Memory B cell (primary cell): ENCODE data around the gene FEN1.
A peak's percentile ranks its signal among the peaks of the same experiment; 100 is the strongest.

Experiments used
- ATAC-seq: fragments of 150-1000 bp; cut with Tn5 transposase; 2 replicates; pipeline ENCODE4 v1.10.0; 2021; ENCODE audit warnings: low read depth, mild to moderate bottlenecking, moderate library complexity
- DNase-seq, 2 donors: peaks; one replicate each; pipeline ENCODE4 v3.0.0; 2022; ENCODE audit warnings: low spot score in 2 of 2
- H3K27ac Mint-ChIP-seq: one replicate; pipeline ENCODE4 v1.8.0; 2022; ENCODE audit warnings: mild to moderate bottlenecking, moderate library complexity, mixed read lengths
- H3K27me3 Mint-ChIP-seq: one replicate; pipeline ENCODE4 v1.8.0; 2022; ENCODE audit warnings: mixed read lengths
- H3K36me3 Mint-ChIP-seq: one replicate; pipeline ENCODE4 v1.8.0; 2022; ENCODE audit warnings: mild to moderate bottlenecking, mixed read lengths
- H3K4me1 Mint-ChIP-seq: one replicate; pipeline ENCODE4 v1.8.0; 2022; ENCODE audit warnings: mixed read lengths
- H3K4me3 Mint-ChIP-seq: one replicate; pipeline ENCODE4 v1.8.0; 2022; ENCODE audit warnings: mild to moderate bottlenecking, moderate library complexity, mixed read lengths
- H3K9me3 Mint-ChIP-seq: one replicate; pipeline ENCODE4 v1.8.0; 2022; ENCODE audit warnings: mixed read lengths

FEN1 gene

GRCh38 chr11:61785837-61786402 is 6.8 kb upstream of the FEN1 start:
- H3K36me3 Mint-ChIP-seq, result peaks cover 16% of the 10 kb centered on the region
- no peak overlapping the region for H3K4me3 Mint-ChIP-seq
- DNase-seq (no peak), ATAC-seq (peak; percentile 37)
- H3K9me3 Mint-ChIP-seq, result no peaks in the 10 kb centered on the region
- H3K27me3 Mint-ChIP-seq, result no peaks in the 10 kb centered on the region
- peaks cover 7% of the 10 kb centered on the region for H3K4me1 Mint-ChIP-seq
- H3K27ac Mint-ChIP-seq, result peak overlapping the region; percentile 31

DNA sequence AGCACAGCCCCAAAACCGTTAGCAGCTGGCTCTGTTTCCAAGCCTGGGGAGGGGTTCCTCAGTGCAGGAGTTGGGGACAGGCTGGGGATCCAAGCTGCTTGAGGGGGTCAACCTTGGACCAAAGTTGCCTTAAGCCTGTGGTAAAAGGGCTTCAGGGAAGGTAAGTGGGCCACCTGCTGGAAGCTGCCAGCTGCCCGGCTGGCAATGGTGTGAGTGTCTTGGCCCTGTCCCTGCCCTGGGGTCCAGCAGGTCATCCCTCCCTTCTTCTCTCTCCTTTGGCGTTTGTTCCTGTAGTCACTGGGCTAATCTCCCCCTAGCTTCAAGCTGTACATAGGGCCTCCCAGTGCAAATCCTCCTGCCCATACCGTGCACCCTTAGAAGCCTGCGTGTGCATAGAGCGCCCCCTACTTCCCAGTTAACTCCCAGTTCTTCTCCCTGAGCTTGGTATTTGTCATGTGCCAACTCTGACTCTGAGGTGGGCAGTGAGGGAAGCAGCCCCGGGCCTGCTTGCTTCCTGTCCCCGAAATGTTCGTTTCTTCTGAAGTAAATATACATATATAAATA is 4.7 kb upstream of the FEN1 start:
- peak overlapping the region; percentile 62 for H3K27ac Mint-ChIP-seq
- H3K4me3 Mint-ChIP-seq, result no peak overlapping the region
- H3K9me3 Mint-ChIP-seq, result no peaks in the 10 kb centered on the region
- no peak for DNase-seq
- peaks cover 16% of the 10 kb centered on the region for H3K36me3 Mint-ChIP-seq
- peaks cover 15% of the 10 kb centered on the region for H3K4me1 Mint-ChIP-seq
- H3K27me3 Mint-ChIP-seq, result no peaks in the 10 kb centered on the region
- no peak for ATAC-seq

DNA sequence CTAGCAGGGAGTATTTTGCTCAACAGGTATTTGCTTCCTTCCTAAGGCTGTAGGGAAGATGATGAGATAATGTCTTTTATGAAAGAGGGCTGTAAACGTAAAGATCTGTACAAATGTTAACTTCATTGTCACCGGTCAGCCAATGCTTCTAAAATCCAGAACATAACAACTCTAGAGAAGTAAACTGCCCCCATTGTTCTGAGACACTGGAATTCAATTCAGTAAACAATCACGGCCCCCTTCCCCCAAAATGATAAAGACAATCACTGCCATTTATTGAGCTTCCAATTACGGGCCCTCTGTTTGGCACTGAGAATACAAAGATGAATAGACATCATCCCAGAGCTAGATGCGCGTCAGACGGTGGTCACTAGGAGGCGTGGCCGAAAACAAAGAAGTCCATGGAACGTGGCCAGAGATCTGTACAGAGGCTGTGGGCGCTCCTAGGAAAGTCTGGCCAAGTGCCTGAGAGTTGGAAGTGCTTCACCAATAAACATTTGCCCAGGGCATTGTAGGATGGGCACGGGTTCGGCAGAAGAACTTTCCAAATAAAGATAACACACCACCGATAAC is 888 bp upstream of the FEN1 start:
- H3K27me3 Mint-ChIP-seq, result no peaks in the 10 kb centered on the region
- no peak for DNase-seq
- H3K4me1 Mint-ChIP-seq, result peaks cover 14% of the 10 kb centered on the region
- peak; percentile 28 for ATAC-seq
- peak overlapping the region; percentile 96 for H3K4me3 Mint-ChIP-seq
- peaks cover 13% of the 10 kb centered on the region for H3K36me3 Mint-ChIP-seq
- no peaks in the 10 kb centered on the region for H3K9me3 Mint-ChIP-seq
- peak overlapping the region; percentile 98 for H3K27ac Mint-ChIP-seq

- Mint-ChIP-seq H3K36me3 (peaks cover 10% of the 10 kb centered on the region), H3K4me1 (peaks cover 15% of the 10 kb centered on the region), H3K27me3 (no peaks in the 10 kb centered on the region), H3K9me3 (no peaks in the 10 kb centered on the region), H3K27ac (peak overlapping the region; percentile 98), H3K4me3 (peak overlapping the region; percentile 96)
- ATAC-seq (peak; percentile 13), DNase-seq (no peak)
These were observed 545 bp downstream of the FEN1 start for GRCh38 chr11:61793083-61793828.

DNA sequence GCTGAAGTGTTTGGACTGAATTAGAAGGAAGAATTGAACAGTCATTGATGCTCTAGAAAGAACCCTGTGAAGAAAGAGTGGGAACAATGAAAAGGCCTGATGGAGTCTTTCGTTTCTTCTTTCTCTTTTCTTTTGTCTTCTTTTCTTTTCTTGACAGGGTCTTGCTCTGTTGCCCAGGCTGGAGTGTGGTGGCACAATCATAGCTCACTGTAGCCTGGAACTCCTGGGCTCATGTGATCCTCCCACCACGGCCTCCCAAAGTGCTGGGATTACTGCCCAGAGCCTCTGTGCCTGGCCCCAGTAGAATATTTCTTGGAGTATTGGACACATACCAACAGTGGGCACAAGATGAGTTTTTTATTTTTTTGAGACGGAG is 1.1 kb downstream of the FEN1 start:
- peak overlapping the region; percentile 51 for H3K4me3 Mint-ChIP-seq
- peak overlapping the region; percentile 98 for H3K27ac Mint-ChIP-seq
- DNase-seq, result no peak
- peaks cover 15% of the 10 kb centered on the region for H3K4me1 Mint-ChIP-seq
- peaks cover 7% of the 10 kb centered on the region for H3K36me3 Mint-ChIP-seq
- H3K27me3 Mint-ChIP-seq, result no peaks in the 10 kb centered on the region
- ATAC-seq, result no peak
- H3K9me3 Mint-ChIP-seq, result no peaks in the 10 kb centered on the region

DNA sequence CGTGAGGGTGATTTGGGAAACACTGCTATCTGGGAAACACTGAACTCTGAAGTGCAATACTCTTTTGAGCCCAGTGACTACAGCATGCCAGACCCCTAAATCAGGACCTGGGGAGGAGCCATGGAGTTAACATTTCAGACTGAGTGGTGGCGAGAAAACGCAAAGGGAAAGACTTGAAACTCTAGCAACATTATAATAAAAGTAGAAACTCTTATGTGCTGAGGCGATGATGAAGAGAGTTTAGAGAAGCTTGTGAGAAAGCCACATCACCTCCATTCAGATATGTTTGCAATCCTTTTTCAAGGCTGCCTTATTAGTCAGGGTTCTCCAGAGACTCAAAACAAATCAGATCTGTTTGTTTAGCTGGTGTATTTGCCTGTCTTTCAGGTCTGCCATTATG is 1.9 kb downstream of the FEN1 start:
- no peak for DNase-seq
- peaks cover 15% of the 10 kb centered on the region for H3K4me1 Mint-ChIP-seq
- H3K9me3 Mint-ChIP-seq, result no peaks in the 10 kb centered on the region
- peaks cover 6% of the 10 kb centered on the region for H3K36me3 Mint-ChIP-seq
- H3K4me3 Mint-ChIP-seq, result no peak overlapping the region
- H3K27ac Mint-ChIP-seq, result no peak overlapping the region
- ATAC-seq, result no peak
- H3K27me3 Mint-ChIP-seq, result no peaks in the 10 kb centered on the region

DNA sequence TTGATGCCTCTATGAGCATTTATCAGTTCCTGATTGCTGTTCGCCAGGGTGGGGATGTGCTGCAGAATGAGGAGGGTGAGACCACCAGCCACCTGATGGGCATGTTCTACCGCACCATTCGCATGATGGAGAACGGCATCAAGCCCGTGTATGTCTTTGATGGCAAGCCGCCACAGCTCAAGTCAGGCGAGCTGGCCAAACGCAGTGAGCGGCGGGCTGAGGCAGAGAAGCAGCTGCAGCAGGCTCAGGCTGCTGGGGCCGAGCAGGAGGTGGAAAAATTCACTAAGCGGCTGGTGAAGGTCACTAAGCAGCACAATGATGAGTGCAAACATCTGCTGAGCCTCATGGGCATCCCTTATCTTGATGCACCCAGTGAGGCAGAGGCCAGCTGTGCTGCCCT is 2.7 kb downstream of the FEN1 start:
- DNase-seq (no peak), ATAC-seq (no peak)
- Mint-ChIP-seq H3K9me3 (no peaks in the 10 kb centered on the region), H3K4me3 (no peak overlapping the region), H3K36me3 (peaks cover 5% of the 10 kb centered on the region), H3K27me3 (no peaks in the 10 kb centered on the region), H3K4me1 (peaks cover 15% of the 10 kb centered on the region), H3K27ac (no peak overlapping the region)

DNA sequence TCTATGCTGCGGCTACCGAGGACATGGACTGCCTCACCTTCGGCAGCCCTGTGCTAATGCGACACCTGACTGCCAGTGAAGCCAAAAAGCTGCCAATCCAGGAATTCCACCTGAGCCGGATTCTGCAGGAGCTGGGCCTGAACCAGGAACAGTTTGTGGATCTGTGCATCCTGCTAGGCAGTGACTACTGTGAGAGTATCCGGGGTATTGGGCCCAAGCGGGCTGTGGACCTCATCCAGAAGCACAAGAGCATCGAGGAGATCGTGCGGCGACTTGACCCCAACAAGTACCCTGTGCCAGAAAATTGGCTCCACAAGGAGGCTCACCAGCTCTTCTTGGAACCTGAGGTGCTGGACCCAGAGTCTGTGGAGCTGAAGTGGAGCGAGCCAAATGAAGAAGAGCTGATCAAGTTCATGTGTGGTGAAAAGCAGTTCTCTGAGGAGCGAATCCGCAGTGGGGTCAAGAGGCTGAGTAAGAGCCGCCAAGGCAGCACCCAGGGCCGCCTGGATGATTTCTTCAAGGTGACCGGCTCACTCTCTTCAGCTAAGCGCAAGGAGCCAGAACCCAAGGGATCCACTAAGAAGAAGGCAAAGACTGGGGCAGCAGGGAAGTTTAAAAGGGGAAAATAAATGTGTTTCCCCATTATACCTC is 3.3 kb downstream of the FEN1 start:
- Mint-ChIP-seq H3K27ac (no peak overlapping the region), H3K4me1 (peaks cover 15% of the 10 kb centered on the region), H3K27me3 (no peaks in the 10 kb centered on the region), H3K9me3 (no peaks in the 10 kb centered on the region), H3K4me3 (no peak overlapping the region), H3K36me3 (peaks cover 5% of the 10 kb centered on the region)
- ATAC-seq, result no peak
- no peak for DNase-seq

DNA sequence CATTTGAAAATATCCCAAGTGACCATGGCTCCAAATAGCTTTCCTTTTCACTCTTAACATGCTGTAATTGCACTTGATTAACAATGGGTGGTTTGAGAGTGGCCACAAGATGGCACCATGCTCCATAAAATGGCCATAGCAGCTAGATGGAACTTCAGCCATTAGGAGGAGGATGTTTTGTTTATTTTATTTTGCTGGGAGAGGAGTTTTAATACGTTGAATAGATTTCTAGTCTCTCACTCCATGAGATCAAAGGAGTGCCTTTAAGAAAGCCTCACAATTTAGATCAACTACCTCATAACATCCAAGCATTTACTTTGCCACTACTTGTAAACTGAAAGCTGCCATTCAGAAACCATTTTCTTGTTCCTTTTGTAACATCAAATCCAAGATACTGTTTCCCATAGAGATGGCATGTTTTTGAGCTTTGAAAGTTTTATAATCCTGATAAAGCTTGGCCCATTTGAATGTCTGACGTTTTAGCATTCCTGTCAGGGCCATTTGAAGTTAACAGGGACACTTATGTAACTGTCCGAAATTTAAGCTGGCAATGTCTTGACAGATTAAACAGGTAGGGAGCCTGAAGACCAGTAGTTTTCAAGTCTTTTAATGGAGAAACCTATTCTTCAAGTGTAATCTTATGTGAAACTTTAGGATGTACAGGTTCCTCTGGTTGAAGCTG is 4.7 kb downstream of the FEN1 start:
- peak; percentile 18 for ATAC-seq

DNA sequence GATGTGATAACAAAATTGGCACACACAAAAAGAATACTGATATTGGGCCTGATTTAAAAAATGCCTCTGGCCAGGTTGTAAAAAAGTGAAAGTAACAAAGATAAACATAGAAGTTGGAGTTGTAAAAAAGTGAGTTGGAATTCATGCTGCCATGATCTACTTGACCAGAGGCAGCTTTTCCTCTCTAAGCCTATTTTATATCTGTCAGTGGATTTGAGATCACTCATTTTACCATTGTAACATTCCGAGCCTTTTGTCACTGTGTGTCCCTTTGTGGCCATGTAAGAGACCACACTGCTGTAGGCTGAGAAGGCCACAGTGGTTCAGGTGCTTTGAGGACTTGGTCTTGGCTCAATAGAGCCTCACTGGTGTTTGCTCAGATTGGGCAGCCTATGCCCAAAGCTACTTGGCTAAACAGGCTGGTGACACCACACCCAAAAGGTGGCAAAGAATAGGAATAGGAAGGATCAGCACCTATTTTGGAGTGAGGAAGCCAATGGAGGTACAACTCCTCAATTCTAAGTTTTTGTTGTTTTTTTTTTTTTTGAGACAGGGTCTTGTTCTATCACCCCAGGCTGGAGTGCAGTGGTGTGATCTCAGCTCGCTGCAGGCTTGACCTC is 7.1 kb downstream of the FEN1 start:
- Mint-ChIP-seq H3K9me3 (no peaks in the 10 kb centered on the region), H3K36me3 (peaks cover 5% of the 10 kb centered on the region), H3K4me3 (no peak overlapping the region), H3K27me3 (no peaks in the 10 kb centered on the region), H3K4me1 (peaks cover 6% of the 10 kb centered on the region), H3K27ac (no peak overlapping the region)
- ATAC-seq (no peak), DNase-seq (no peak)

More for the DNA sequence above, 4.7 kb downstream of the FEN1 start:
- H3K27me3 Mint-ChIP-seq, result no peaks in the 10 kb centered on the region
- no peak overlapping the region for H3K4me3 Mint-ChIP-seq
- DNase-seq, result peak; percentile 57 to 68
- peaks cover 7% of the 10 kb centered on the region for H3K4me1 Mint-ChIP-seq
- H3K27ac Mint-ChIP-seq, result no peak overlapping the region
- peaks cover 5% of the 10 kb centered on the region for H3K36me3 Mint-ChIP-seq
- no peaks in the 10 kb centered on the region for H3K9me3 Mint-ChIP-seq

DNA sequence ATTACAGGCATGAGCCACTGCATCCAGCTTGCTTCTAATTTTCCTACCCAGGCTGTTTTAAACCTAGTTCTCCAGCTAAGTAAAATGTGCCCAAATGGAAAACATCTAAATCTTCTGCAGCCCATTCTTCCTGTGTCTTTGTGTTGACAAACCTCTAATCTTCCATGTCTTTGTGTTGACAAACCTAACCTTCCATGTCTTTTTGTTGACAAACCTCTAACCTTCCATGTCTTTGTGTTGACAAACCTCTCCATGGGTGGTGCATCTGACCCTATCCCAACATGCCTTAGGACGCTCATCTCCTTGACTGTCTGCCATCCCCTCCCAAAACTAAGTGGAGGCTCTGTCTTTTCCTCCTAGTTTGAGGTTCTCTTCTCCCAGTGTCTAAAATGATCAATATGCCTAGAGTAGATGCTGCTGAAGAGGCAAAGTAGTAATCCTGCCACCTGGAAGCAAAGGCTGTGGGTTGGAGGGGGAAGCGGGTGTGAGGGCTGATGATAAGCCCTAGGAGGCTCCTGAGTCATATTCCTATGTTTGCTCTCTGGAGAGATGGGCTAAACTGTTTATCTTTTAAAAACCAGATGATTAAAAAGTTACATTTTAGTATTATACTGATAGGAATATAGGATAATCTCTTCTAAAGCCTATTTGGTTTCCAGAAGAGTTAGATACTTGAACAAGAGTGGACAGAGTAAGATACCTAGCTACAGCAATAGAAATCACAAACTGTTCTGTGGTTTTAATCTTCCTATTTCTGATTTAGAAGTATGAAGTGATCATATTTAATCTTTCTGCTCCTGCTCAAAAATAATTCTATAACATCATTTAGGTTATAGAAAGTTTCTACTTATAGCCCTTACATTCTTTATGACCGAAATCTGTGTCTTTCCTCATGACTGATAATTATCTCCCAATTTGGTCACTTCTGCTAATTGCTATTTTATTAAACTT is 7.9 kb downstream of the FEN1 start:
- H3K27ac Mint-ChIP-seq, result no peak overlapping the region
- no peaks in the 10 kb centered on the region for H3K27me3 Mint-ChIP-seq
- no peak overlapping the region for H3K4me3 Mint-ChIP-seq
- no peak for DNase-seq
- peaks cover 5% of the 10 kb centered on the region for H3K36me3 Mint-ChIP-seq
- ATAC-seq, result no peak
- H3K9me3 Mint-ChIP-seq, result no peaks in the 10 kb centered on the region
- H3K4me1 Mint-ChIP-seq, result peaks cover 6% of the 10 kb centered on the region

DNA sequence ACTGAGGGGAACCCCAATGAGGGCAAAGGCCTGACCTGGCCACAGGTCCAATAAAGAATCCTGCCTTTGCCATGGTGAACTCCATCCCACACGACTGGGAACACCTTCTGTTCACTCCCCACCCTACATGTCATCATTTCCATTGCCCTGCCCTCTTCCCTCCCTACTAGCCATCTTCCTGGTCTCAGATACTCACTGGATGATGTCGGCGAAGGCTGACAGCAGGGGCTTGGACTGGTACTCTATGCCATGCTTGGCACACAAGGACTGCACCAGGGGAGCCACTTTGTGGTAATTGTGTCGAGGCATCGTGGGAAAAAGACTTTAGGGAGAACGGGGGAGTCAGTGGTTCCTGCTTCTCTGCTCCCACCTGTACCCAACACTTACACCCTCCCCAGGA is 9.9 kb downstream of the FEN1 start:
- ATAC-seq (no peak), DNase-seq (no peak)
- no peak overlapping the region for H3K27ac Mint-ChIP-seq
- H3K4me3 Mint-ChIP-seq, result no peak overlapping the region
- no peaks in the 10 kb centered on the region for H3K9me3 Mint-ChIP-seq
- H3K27me3 Mint-ChIP-seq, result no peaks in the 10 kb centered on the region
- H3K4me1 Mint-ChIP-seq, result peaks cover 3% of the 10 kb centered on the region
- no peaks in the 10 kb centered on the region for H3K36me3 Mint-ChIP-seq
